Memory B cell (primary cell): ENCODE measurements around the gene ADAP1.

ENCODE experiments used
- ATAC-seq: fragments of 150-1000 bp; cut with Tn5 transposase; 2 replicates; pipeline ENCODE4 v1.10.0; 2021; ENCODE audit warnings: low read depth, mild to moderate bottlenecking, moderate library complexity
- DNase-seq, 2 donors: peaks; one replicate each; pipeline ENCODE4 v3.0.0; 2022; ENCODE audit warnings: low spot score in 2 of 2
- H3K27ac Mint-ChIP-seq: one replicate; pipeline ENCODE4 v1.8.0; 2022; ENCODE audit warnings: mild to moderate bottlenecking, moderate library complexity, mixed read lengths
- H3K27me3 Mint-ChIP-seq: one replicate; pipeline ENCODE4 v1.8.0; 2022; ENCODE audit warnings: mixed read lengths
- H3K36me3 Mint-ChIP-seq: one replicate; pipeline ENCODE4 v1.8.0; 2022; ENCODE audit warnings: mild to moderate bottlenecking, mixed read lengths
- H3K4me1 Mint-ChIP-seq: one replicate; pipeline ENCODE4 v1.8.0; 2022; ENCODE audit warnings: mixed read lengths
- H3K4me3 Mint-ChIP-seq: one replicate; pipeline ENCODE4 v1.8.0; 2022; ENCODE audit warnings: mild to moderate bottlenecking, moderate library complexity, mixed read lengths
- H3K9me3 Mint-ChIP-seq: one replicate; pipeline ENCODE4 v1.8.0; 2022; ENCODE audit warnings: mixed read lengths

ADAP1 gene

GRCh38 chr7:885893-886625 lies 68.4 kb downstream of the ADAP1 start:
- Mint-ChIP-seq H3K27ac (no peak overlapping the region), H3K4me1 (peaks cover 3% of the 10 kb centered on the region), H3K4me3 (no peak overlapping the region), H3K27me3 (no peaks in the 10 kb centered on the region), H3K9me3 (no peaks in the 10 kb centered on the region), H3K36me3 (peaks cover 9% of the 10 kb centered on the region)
- DNase-seq = no peak
- ATAC-seq = no peak

GRCh38 chr7:885261-885892 lies 69.1 kb downstream of the ADAP1 start:
- no peaks in the 10 kb centered on the region for H3K27me3 Mint-ChIP-seq
- ATAC-seq (no peak), DNase-seq (no peak)
- no peak overlapping the region for H3K27ac Mint-ChIP-seq
- no peak overlapping the region for H3K4me3 Mint-ChIP-seq
- no peaks in the 10 kb centered on the region for H3K9me3 Mint-ChIP-seq
- H3K4me1 Mint-ChIP-seq = peaks cover 3% of the 10 kb centered on the region
- peaks cover 9% of the 10 kb centered on the region for H3K36me3 Mint-ChIP-seq

GRCh38 chr7:884191-885003 lies 70.1 kb downstream of the ADAP1 start:
- ATAC-seq (no peak), DNase-seq (no peak)
- Mint-ChIP-seq H3K4me1 (peaks cover 3% of the 10 kb centered on the region), H3K4me3 (no peak overlapping the region), H3K36me3 (peaks cover 9% of the 10 kb centered on the region), H3K9me3 (no peaks in the 10 kb centered on the region), H3K27me3 (no peaks in the 10 kb centered on the region), H3K27ac (no peak overlapping the region)

- H3K27ac Mint-ChIP-seq = no peak overlapping the region
- DNase-seq (no peak), ATAC-seq (no peak)
- no peaks in the 10 kb centered on the region for H3K9me3 Mint-ChIP-seq
- H3K27me3 Mint-ChIP-seq = no peaks in the 10 kb centered on the region
- peaks cover 6% of the 10 kb centered on the region for H3K36me3 Mint-ChIP-seq
- no peak overlapping the region for H3K4me3 Mint-ChIP-seq
- H3K4me1 Mint-ChIP-seq = peaks cover 3% of the 10 kb centered on the region
These were observed 71.1 kb downstream of the ADAP1 start for GRCh38 chr7:883055-884021.

GRCh38 chr7:882336-883035 lies 72.0 kb downstream of the ADAP1 start:
- ATAC-seq (no peak), DNase-seq (no peak)
- H3K27me3 Mint-ChIP-seq = no peaks in the 10 kb centered on the region
- H3K4me3 Mint-ChIP-seq = no peak overlapping the region
- no peaks in the 10 kb centered on the region for H3K9me3 Mint-ChIP-seq
- H3K27ac Mint-ChIP-seq = no peak overlapping the region
- peaks cover 6% of the 10 kb centered on the region for H3K4me1 Mint-ChIP-seq
- H3K36me3 Mint-ChIP-seq = peaks cover 3% of the 10 kb centered on the region

- no peak overlapping the region for H3K4me3 Mint-ChIP-seq
- no peaks in the 10 kb centered on the region for H3K9me3 Mint-ChIP-seq
- H3K4me1 Mint-ChIP-seq = peaks cover 12% of the 10 kb centered on the region
- DNase-seq (no peak), ATAC-seq (no peak)
- H3K27ac Mint-ChIP-seq = no peak overlapping the region
- no peaks in the 10 kb centered on the region for H3K27me3 Mint-ChIP-seq
- peaks cover 3% of the 10 kb centered on the region for H3K36me3 Mint-ChIP-seq
These were observed 72.8 kb downstream of the ADAP1 start for GRCh38 chr7:881441-882234.

- no peaks in the 10 kb centered on the region for H3K27me3 Mint-ChIP-seq
- H3K36me3 Mint-ChIP-seq = peaks cover 3% of the 10 kb centered on the region
- H3K27ac Mint-ChIP-seq = no peak overlapping the region
- no peaks in the 10 kb centered on the region for H3K9me3 Mint-ChIP-seq
- peaks cover 12% of the 10 kb centered on the region for H3K4me1 Mint-ChIP-seq
- no peak for DNase-seq
- H3K4me3 Mint-ChIP-seq = no peak overlapping the region
- ATAC-seq = no peak
These were observed 74.0 kb downstream of the ADAP1 start for GRCh38 chr7:880450-880849.

- H3K36me3 Mint-ChIP-seq = peaks cover 3% of the 10 kb centered on the region
- H3K27ac Mint-ChIP-seq = no peak overlapping the region
- no peak for ATAC-seq
- no peaks in the 10 kb centered on the region for H3K27me3 Mint-ChIP-seq
- H3K9me3 Mint-ChIP-seq = no peaks in the 10 kb centered on the region
- no peak overlapping the region for H3K4me3 Mint-ChIP-seq
- H3K4me1 Mint-ChIP-seq = peaks cover 12% of the 10 kb centered on the region
- no peak for DNase-seq
These were observed 74.8 kb downstream of the ADAP1 start for GRCh38 chr7:879706-880105.

GRCh38 chr7:879093-879492 lies 75.4 kb downstream of the ADAP1 start:
- Mint-ChIP-seq H3K36me3 (peaks cover 3% of the 10 kb centered on the region), H3K4me3 (no peak overlapping the region), H3K27me3 (no peaks in the 10 kb centered on the region), H3K9me3 (no peaks in the 10 kb centered on the region), H3K27ac (no peak overlapping the region), H3K4me1 (peaks cover 12% of the 10 kb centered on the region)
- no peak for ATAC-seq
- DNase-seq = no peak

- no peak for DNase-seq
- H3K4me3 Mint-ChIP-seq = peak overlapping the region; percentile 99
- ATAC-seq = no peak
- peaks cover 4% of the 10 kb centered on the region for H3K36me3 Mint-ChIP-seq
- peaks cover 13% of the 10 kb centered on the region for H3K4me1 Mint-ChIP-seq
- no peaks in the 10 kb centered on the region for H3K27me3 Mint-ChIP-seq
- H3K27ac Mint-ChIP-seq = peak overlapping the region; percentile 99
- no peaks in the 10 kb centered on the region for H3K9me3 Mint-ChIP-seq
These were observed 76.9 kb downstream of the ADAP1 start for GRCh38 chr7:877312-878232.

- Mint-ChIP-seq H3K4me1 (peaks cover 13% of the 10 kb centered on the region), H3K4me3 (peak overlapping the region; percentile 99), H3K9me3 (no peaks in the 10 kb centered on the region), H3K27me3 (no peaks in the 10 kb centered on the region), H3K36me3 (peaks cover 8% of the 10 kb centered on the region), H3K27ac (peak overlapping the region; percentile 99)
- DNase-seq (no peak), ATAC-seq (peak; percentile 4)
These were observed 77.5 kb downstream of the ADAP1 start for GRCh38 chr7:876972-877311.
